Measurements from ENCODE around the gene PRKCQ. TPM values are rescaled to one million over a fixed set of nuclear protein-coding genes. Genes with fewer than 3 reads are reported as not detected.

The PRKCQ gene
- total and polyA plus RNA-seq, 2 of the 13 experiments (the other 11 are each of a cell fraction or from before 2014, with no cell fraction given), result 0.13 to 0.35 TPM

DNA sequence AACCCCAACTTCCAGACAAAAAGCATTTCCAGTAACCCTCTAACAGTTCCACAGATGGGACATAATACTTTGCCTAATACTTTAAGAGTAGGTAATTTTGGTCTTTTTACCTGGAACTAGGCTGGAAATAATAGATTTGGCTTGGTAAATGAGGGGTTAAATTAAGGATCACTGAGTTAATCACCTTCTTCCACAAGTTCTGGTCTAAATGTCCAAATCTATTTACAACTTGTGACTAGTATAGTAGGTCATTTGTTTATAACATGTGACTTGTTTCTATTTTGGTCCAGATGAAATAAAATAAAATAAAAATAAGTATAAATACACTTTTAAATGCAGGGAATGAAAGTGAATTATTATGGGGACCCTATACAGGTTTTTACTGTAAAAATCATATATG lies 80.1 kb downstream of the PRKCQ start:
- CTCF ChIA-PET (ENCODE audit: low intra/inter-chr PET ratio, low total read pairs), result no interaction called here
- no peak for FAIRE-seq

More for the DNA sequence above, 80.1 kb downstream of the PRKCQ start:
- Histone ChIP-seq H3K9ac (ENCODE audit: insufficient read depth, low read depth, low read length) (no peak overlapping the region), H3K9me3 (ENCODE audit: low read length) (no peaks in the 10 kb centered on the region), H3K79me2 (ENCODE audit: insufficient read depth, low read length) (no peaks in the 10 kb centered on the region), H3K4me3 (replicated peaks in 1 of 3; ENCODE audit: insufficient read depth in 1 of 3, low read depth in 2 of 3, low read length in 3 of 3) (no peak overlapping the region), H2AFZ (ENCODE audit: low read length) (no peak overlapping the region), H4K20me1 (ENCODE audit: insufficient read depth, low read length) (no peaks in the 10 kb centered on the region), H3K4me1 (ENCODE audit: insufficient read depth, low read length) (no peaks in the 10 kb centered on the region), H3K4me2 (ENCODE audit: low read depth, low read length) (no peak overlapping the region), H3K36me3 (replicated peaks in 1 of 2; ENCODE audit: control insufficient read depth in 1 of 2, insufficient read depth in 2 of 2, low read length in 2 of 2) (no peaks in the 10 kb centered on the region), H3K27ac (ENCODE audit: extremely low read length, insufficient read depth, low read length) (no peak overlapping the region), H3K27me3 (ENCODE audit: control insufficient read depth in 1 of 2, insufficient read depth in 2 of 2, low read length in 2 of 2) (peaks cover 0 to 6% of the 10 kb centered on the region in 2 experiments; a peak in 2 of 5 replicates)
- intact Hi-C loops (cut with micrococcal nuclease; ENCODE audit: unreplicated experiment) (no loop called here), in situ Hi-C loops (cut with HindIII; ENCODE audit: extremely low pct_ligation_motif_present, low pct_unique_long_range_greater_than_20kb) (no loop called here)
- no peak for TF ChIP-seq ZNF782 (CRISPR knock-in tag; IDR thresholded peaks at IDR 0.05; ENCODE audit: borderline replicate concordance)
- no peak for TF ChIP-seq ZNF543 (CRISPR knock-in tag; IDR thresholded peaks at IDR 0.05)
- TF ChIP-seq ZNF468 (CRISPR knock-in tag; IDR thresholded peaks at IDR 0.05), result no peak
- no peak for TF ChIP-seq ZNF777 (CRISPR knock-in tag; IDR thresholded peaks at IDR 0.05)
- TF ChIP-seq MIER3 (CRISPR knock-in tag; IDR thresholded peaks at IDR 0.05; ENCODE audit: borderline replicate concordance), result no peak
- TF ChIP-seq, protein P1, sequence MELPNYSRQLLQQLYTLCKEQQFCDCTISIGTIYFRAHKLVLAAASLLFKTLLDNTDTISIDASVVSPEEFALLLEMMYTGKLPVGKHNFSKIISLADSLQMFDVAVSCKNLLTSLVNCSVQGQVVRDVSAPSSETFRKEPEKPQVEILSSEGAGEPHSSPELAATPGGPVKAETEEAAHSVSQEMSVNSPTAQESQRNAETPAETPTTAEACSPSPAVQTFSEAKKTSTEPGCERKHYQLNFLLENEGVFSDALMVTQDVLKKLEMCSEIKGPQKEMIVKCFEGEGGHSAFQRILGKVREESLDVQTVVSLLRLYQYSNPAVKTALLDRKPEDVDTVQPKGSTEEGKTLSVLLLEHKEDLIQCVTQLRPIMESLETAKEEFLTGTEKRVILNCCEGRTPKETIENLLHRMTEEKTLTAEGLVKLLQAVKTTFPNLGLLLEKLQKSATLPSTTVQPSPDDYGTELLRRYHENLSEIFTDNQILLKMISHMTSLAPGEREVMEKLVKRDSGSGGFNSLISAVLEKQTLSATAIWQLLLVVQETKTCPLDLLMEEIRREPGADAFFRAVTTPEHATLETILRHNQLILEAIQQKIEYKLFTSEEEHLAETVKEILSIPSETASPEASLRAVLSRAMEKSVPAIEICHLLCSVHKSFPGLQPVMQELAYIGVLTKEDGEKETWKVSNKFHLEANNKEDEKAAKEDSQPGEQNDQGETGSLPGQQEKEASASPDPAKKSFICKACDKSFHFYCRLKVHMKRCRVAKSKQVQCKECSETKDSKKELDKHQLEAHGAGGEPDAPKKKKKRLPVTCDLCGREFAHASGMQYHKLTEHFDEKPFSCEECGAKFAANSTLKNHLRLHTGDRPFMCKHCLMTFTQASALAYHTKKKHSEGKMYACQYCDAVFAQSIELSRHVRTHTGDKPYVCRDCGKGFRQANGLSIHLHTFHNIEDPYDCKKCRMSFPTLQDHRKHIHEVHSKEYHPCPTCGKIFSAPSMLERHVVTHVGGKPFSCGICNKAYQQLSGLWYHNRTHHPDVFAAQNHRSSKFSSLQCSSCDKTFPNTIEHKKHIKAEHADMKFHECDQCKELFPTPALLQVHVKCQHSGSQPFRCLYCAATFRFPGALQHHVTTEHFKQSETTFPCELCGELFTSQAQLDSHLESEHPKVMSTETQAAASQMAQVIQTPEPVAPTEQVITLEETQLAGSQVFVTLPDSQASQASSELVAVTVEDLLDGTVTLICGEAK (IDR thresholded peaks at IDR 0.05), result no peak
- TF ChIP-seq, protein P1 (CRISPR knock-in tag; IDR thresholded peaks at IDR 0.05), result no peak
- TF ChIP-seq ZFP36L1 (CRISPR knock-in tag; IDR thresholded peaks at IDR 0.05), result no peak
- TF ChIP-seq ZFP82 (CRISPR knock-in tag; IDR thresholded peaks at IDR 0.05; ENCODE audit: borderline replicate concordance), result no peak
- TF ChIP-seq ZNF17 (CRISPR knock-in tag; IDR thresholded peaks at IDR 0.05), result no peak
- TF ChIP-seq DR1 (CRISPR knock-in tag; IDR thresholded peaks at IDR 0.05), result no peak
- TF ChIP-seq ARID2 (CRISPR knock-in tag; IDR thresholded peaks at IDR 0.05; ENCODE audit: borderline replicate concordance), result no peak
- ATAC-seq (no peak), DNase-seq (ENCODE audit: low spot score) (no peak)
- POLR2A ChIA-PET, result no interaction called here
- no TSS peak for BruUV-seq (replicated peaks)

Measured in HepG2 (cell line).